HCT116 (cell line): Measurements from ENCODE around the gene SPCS2. TPM values are rescaled to one million over a fixed set of nuclear protein-coding genes. Genes with fewer than 3 reads are reported as not detected.

Source experiments
- ATAC-seq: fragments of 200-7000 bp; cut with Tn5 transposase; 2 replicates; pipeline ENCODE4 v1.9.1; 2020; ENCODE audit warnings: mild to moderate bottlenecking, moderate library complexity
- BruUV-seq: library from RNA; stranded (reverse); fragments of 400-500 nt; replicated peaks from 2 replicates; lab custom pipeline; 2021; lab: Mats Ljungman, UMichigan
- CTCF ChIA-PET: fragments of 300-600 bp; sonication (Branson Sonifier 250); formaldehyde crosslinking; loops from one replicate; lab custom pipeline; 2021; ENCODE audit warnings: antibody characterized with exemption; lab: Charles Lee
- POLR2A ChIA-PET: fragments of 300-600, 350-600 bp; sonication (Branson Sonifier 250); formaldehyde crosslinking; loops from one replicate; lab custom pipeline; 2021; ENCODE audit warnings: antibody characterized with exemption; lab: Charles Lee
- RAD21 ChIA-PET, 2 experiments: fragments of 300-600 bp; sonication (Branson Sonifier 250); formaldehyde crosslinking; loops; one replicate each; lab custom pipeline; 2023; ENCODE audit warnings: low total read pairs in 2 of 2; ENCODE audit not compliant: uncharacterized antibody in 2 of 2, unreplicated experiment in 2 of 2, low non-redundant PET in 1 of 2; lab: Charles Lee
- DNase-seq: peaks from one replicate; pipeline ENCODE4 v3.0.0-alpha.2; 2010; ENCODE audit warnings: low read depth, low spot score
- H2AFZ ChIP-seq: fragments of 200-600 bp; shearing (Covaris generic), sonication (generic); 2 replicates; pipeline ENCODE4 v1.6.1; 2017; ENCODE audit warnings: low read depth, mixed run types, mixed read lengths, antibody characterized with exemption, low read length; ENCODE audit not compliant: poor library complexity, severe bottlenecking
- H3K27ac ChIP-seq: 2 replicates; pipeline ENCODE4 v1.5.1; 2012; ENCODE audit warnings: low read depth, low read length
- H3K27me3 ChIP-seq: fragments of 200-600 bp; sonication (generic); 2 replicates; pipeline ENCODE4 v1.6.1; 2016; ENCODE audit warnings: mixed run types, low read length, mixed read lengths; ENCODE audit not compliant: insufficient read depth
- H3K36me3 ChIP-seq, 2 experiments: fragments of 200-500 bp in 1 of 2; fragments of 200-600 bp in 1 of 2; sonication (Bioruptor generic) in 1 of 2; sonication (generic) in 1 of 2; 2 replicates each; pipeline versions ENCODE4 v1.5.1 to v1.6.1; 2014 to 2016; ENCODE audit warnings: low read length in 2 of 2, inconsistent platforms in 1 of 2, mixed read lengths in 1 of 2, mixed run types in 1 of 2; ENCODE audit not compliant: insufficient read depth in 2 of 2, control insufficient read depth in 1 of 2
- H3K4me1 ChIP-seq, 2 experiments: fragments of 200-600 bp in 1 of 2; sonication (generic) in 1 of 2; 2 replicates each; pipeline versions ENCODE4 v1.5.1 to v1.6.1; 2012 to 2017; ENCODE audit warnings: low read length in 2 of 2, inconsistent platforms in 1 of 2, mild to moderate bottlenecking in 1 of 2, mixed read lengths in 1 of 2, mixed run types in 1 of 2, moderate library complexity in 1 of 2; ENCODE audit not compliant: insufficient read depth in 2 of 2, control insufficient read depth in 1 of 2
- H3K4me2 ChIP-seq: fragments of 200-600 bp; sonication (generic); 2 replicates; pipeline ENCODE4 v1.6.1; 2017; ENCODE audit warnings: mixed run types, low read length, mixed read lengths
- H3K4me3 ChIP-seq, 2 experiments: fragments of 200-600 bp in 1 of 2; sonication (generic) in 1 of 2; replicated peaks in 1 of 2; 2 replicates each; pipeline ENCODE4 v1.5.1; 2011 to 2016; ENCODE audit warnings: low read length in 2 of 2, control low read depth in 1 of 2, low read depth in 1 of 2, mild to moderate bottlenecking in 1 of 2, mixed read lengths in 1 of 2, mixed run types in 1 of 2
- H3K79me2 ChIP-seq: fragments of 200-600 bp; sonication (generic); 2 replicates; pipeline ENCODE4 v1.6.1; 2017; ENCODE audit warnings: mild to moderate bottlenecking, mixed run types, low read length, moderate library complexity, mixed read lengths; ENCODE audit not compliant: insufficient read depth
- H3K9ac ChIP-seq: fragments of 200-600 bp; sonication (generic); 2 replicates; pipeline ENCODE4 v1.6.1; 2016; ENCODE audit warnings: low read length, mixed read lengths
- H3K9me2 ChIP-seq: fragments of 200-600 bp; sonication (generic), shearing (Covaris generic); 2 replicates; pipeline ENCODE4 v1.6.1; 2017; ENCODE audit warnings: mixed run types, mild to moderate bottlenecking, moderate library complexity; ENCODE audit not compliant: insufficient read depth
- H3K9me3 ChIP-seq, 2 experiments: fragments of 200-500 bp in 1 of 2; fragments of 200-600 bp in 1 of 2; sonication (Bioruptor generic) in 1 of 2; sonication (generic) in 1 of 2; 2 replicates each; pipeline ENCODE4 v1.6.1; 2014 to 2017; ENCODE audit warnings: low read length in 2 of 2, mixed read lengths in 2 of 2, inconsistent platforms in 1 of 2, low read depth in 1 of 2, mild to moderate bottlenecking in 1 of 2, mixed run types in 1 of 2, moderate library complexity in 1 of 2; ENCODE audit not compliant: control insufficient read depth in 1 of 2, insufficient read depth in 1 of 2
- H4K20me1 ChIP-seq: fragments of 200-600 bp; sonication (generic), shearing (Covaris generic); 2 replicates; pipeline ENCODE4 v1.6.1; 2017; ENCODE audit warnings: mixed run types, mild to moderate bottlenecking, moderate library complexity; ENCODE audit not compliant: insufficient read depth
- CBX3 ChIP-seq: IDR thresholded peaks from 2 replicates; pipeline ENCODE4 v1.6.1; 2012; ENCODE audit warnings: low read depth
- CEBPB ChIP-seq: IDR thresholded peaks from 2 replicates; pipeline ENCODE4 v1.6.1; 2012; ENCODE audit warnings: low read depth
- EGR1 ChIP-seq: IDR thresholded peaks from 2 replicates; pipeline ENCODE4 v1.6.1; 2012; ENCODE audit warnings: low read depth
- EZH2 ChIP-seq: fragments of 200-600 bp; sonication (generic); IDR thresholded peaks from 2 replicates; pipeline ENCODE4 v1.6.1; 2017; ENCODE audit warnings: antibody characterized with exemption, mixed run types
- EZH2phosphoT487 ChIP-seq: fragments of 200-600 bp; IDR thresholded peaks from 2 replicates; pipeline ENCODE4 v1.6.1; 2018; ENCODE audit warnings: antibody characterized with exemption, borderline replicate concordance
- FOSL1 ChIP-seq: IDR thresholded peaks from 2 replicates; pipeline ENCODE4 v1.6.1; 2012; ENCODE audit warnings: low read depth
- JUND ChIP-seq: IDR thresholded peaks from 2 replicates; pipeline ENCODE4 v1.6.1; 2012
- POLR2A ChIP-seq: IDR thresholded peaks from 2 replicates; pipeline ENCODE4 v1.7.0; 2011; ENCODE audit warnings: borderline replicate concordance; ENCODE audit not compliant: insufficient read depth, insufficient read length; ENCODE audit errors: extremely low read depth
- SP1 ChIP-seq: IDR thresholded peaks from 2 replicates; pipeline ENCODE4 v1.6.1; 2012; ENCODE audit warnings: low read depth
- SRF ChIP-seq: IDR thresholded peaks from 2 replicates; pipeline ENCODE4 v1.6.1; 2012; ENCODE audit warnings: low read depth
- TCF7L2 ChIP-seq: IDR thresholded peaks from 2 replicates; pipeline ENCODE4 v1.7.0; 2011; ENCODE audit warnings: borderline replicate concordance, inconsistent platforms; ENCODE audit not compliant: insufficient read depth, insufficient read length; ENCODE audit errors: extremely low read depth
- YY1 ChIP-seq: IDR thresholded peaks from 2 replicates; pipeline ENCODE4 v1.6.1; 2011; ENCODE audit warnings: low read length, low read depth, moderate library complexity, mild to moderate bottlenecking; ENCODE audit not compliant: insufficient replicate concordance; ENCODE audit errors: extremely low read depth
- ZFX ChIP-seq: fragments of 450-650 bp; IDR thresholded peaks from 2 replicates; pipeline ENCODE4 v1.6.1; 2017
- intact Hi-C: fragments of 100-400 bp; cut with micrococcal nuclease; formaldehyde crosslinking; loops from 2 replicates; pipeline ENCODE4 v1.10.0; 2022
- total RNA-seq: library from RNA; stranded (reverse); gene quantifications from one replicate; pipeline ENCODE4 v1.2.1, GENCODE V29; 2021; ENCODE audit not compliant: unreplicated experiment
- TF ChIP-seq, protein P1 (sequence below), 3 experiments: fragments of 200-600 bp in 1 of 3; sonication (generic) in 1 of 3; IDR thresholded peaks in 2 of 3; conservative IDR thresholded peaks in 1 of 3; 2 replicates each; pipeline ENCODE4 v1.5.1; 2012 to 2017; ENCODE audit warnings: low read depth in 2 of 3, low read length in 2 of 3, antibody characterized with exemption in 1 of 3, borderline replicate concordance in 1 of 3, control low read depth in 1 of 3, mild to moderate bottlenecking in 1 of 3, mixed read lengths in 1 of 3, mixed run types in 1 of 3, moderate library complexity in 1 of 3; ENCODE audit not compliant: insufficient read depth in 1 of 3
- TF ChIP-seq, protein P2 (sequence below): IDR thresholded peaks from 2 replicates; pipeline ENCODE4 v1.6.1; 2012; ENCODE audit warnings: low read depth

SPCS2 gene
- total RNA-seq, 1 experiment from 2014 or later: 133 TPM

DNA sequence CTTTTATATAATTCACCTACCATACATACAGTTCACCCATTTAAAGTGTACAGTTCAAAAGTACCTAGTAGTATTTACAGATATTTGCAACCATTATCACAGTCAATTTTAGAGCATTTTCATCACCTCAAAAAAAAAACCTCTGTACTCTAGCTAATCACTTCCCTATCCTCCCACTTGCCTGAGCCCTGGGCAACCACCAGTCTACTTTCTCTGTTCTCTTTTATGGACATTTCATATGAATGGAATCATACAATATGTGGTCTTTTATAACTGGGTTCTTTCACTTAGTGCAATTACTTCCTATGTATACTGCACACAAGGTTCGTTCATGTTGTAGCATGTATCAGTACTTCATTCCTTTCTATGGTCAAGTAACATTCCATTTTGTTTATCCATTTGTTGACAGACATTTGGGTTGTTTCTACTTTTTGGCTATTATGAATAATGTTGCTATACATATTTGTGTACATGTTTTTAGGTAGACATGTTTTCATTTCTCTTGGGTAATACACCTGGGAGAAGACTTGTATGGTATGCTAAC is 21.9 kb downstream of the SPCS2 start:
- no peaks in the 10 kb centered on the region for H3K9me3 ChIP-seq
- ChIA-PET POLR2A (no interaction called here), RAD21 (no interaction called here), CTCF (no interaction called here)
- peaks cover 23% of the 10 kb centered on the region for H3K79me2 ChIP-seq
- no peak for TF ChIP-seq EZH2phosphoT487
- TF ChIP-seq FOSL1: no peak
- no peak for TF ChIP-seq ZFX
- no peak for TF ChIP-seq EGR1
- no peak for TF ChIP-seq CEBPB
- TF ChIP-seq, protein P1, sequence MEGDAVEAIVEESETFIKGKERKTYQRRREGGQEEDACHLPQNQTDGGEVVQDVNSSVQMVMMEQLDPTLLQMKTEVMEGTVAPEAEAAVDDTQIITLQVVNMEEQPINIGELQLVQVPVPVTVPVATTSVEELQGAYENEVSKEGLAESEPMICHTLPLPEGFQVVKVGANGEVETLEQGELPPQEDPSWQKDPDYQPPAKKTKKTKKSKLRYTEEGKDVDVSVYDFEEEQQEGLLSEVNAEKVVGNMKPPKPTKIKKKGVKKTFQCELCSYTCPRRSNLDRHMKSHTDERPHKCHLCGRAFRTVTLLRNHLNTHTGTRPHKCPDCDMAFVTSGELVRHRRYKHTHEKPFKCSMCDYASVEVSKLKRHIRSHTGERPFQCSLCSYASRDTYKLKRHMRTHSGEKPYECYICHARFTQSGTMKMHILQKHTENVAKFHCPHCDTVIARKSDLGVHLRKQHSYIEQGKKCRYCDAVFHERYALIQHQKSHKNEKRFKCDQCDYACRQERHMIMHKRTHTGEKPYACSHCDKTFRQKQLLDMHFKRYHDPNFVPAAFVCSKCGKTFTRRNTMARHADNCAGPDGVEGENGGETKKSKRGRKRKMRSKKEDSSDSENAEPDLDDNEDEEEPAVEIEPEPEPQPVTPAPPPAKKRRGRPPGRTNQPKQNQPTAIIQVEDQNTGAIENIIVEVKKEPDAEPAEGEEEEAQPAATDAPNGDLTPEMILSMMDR (IDR thresholded peaks at IDR 0.05 in 2 of 3, conservative IDR thresholded peaks at IDR 0.05 in 1 of 3; ENCODE audit: borderline replicate concordance in 1 of 3, insufficient read depth in 1 of 3, low read depth in 2 of 3, low read length in 2 of 3): no peak
- TF ChIP-seq SP1: no peak
- TF ChIP-seq TCF7L2: no peak
- no peak for TF ChIP-seq CBX3
- TF ChIP-seq JUND: no peak
- TF ChIP-seq, protein P2, sequence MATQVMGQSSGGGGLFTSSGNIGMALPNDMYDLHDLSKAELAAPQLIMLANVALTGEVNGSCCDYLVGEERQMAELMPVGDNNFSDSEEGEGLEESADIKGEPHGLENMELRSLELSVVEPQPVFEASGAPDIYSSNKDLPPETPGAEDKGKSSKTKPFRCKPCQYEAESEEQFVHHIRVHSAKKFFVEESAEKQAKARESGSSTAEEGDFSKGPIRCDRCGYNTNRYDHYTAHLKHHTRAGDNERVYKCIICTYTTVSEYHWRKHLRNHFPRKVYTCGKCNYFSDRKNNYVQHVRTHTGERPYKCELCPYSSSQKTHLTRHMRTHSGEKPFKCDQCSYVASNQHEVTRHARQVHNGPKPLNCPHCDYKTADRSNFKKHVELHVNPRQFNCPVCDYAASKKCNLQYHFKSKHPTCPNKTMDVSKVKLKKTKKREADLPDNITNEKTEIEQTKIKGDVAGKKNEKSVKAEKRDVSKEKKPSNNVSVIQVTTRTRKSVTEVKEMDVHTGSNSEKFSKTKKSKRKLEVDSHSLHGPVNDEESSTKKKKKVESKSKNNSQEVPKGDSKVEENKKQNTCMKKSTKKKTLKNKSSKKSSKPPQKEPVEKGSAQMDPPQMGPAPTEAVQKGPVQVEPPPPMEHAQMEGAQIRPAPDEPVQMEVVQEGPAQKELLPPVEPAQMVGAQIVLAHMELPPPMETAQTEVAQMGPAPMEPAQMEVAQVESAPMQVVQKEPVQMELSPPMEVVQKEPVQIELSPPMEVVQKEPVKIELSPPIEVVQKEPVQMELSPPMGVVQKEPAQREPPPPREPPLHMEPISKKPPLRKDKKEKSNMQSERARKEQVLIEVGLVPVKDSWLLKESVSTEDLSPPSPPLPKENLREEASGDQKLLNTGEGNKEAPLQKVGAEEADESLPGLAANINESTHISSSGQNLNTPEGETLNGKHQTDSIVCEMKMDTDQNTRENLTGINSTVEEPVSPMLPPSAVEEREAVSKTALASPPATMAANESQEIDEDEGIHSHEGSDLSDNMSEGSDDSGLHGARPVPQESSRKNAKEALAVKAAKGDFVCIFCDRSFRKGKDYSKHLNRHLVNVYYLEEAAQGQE: no peak
- TF ChIP-seq POLR2A: no peak
- TF ChIP-seq EZH2: no peak
- no peak for TF ChIP-seq YY1
- no peak for TF ChIP-seq SRF
- H3K27me3 ChIP-seq: no peaks in the 10 kb centered on the region
- ATAC-seq: no peak
- H3K9me2 ChIP-seq: no peaks in the 10 kb centered on the region
- H3K4me1 ChIP-seq: no peaks in the 10 kb centered on the region
- H3K9ac ChIP-seq: no peak overlapping the region
- 0 out of 2 replicates have a peak, but pooled peaks cover 4% of the 10 kb centered on the region for H4K20me1 ChIP-seq
- intact Hi-C loops: no loop called here
- H3K27ac ChIP-seq: no peak overlapping the region
- BruUV-seq: no TSS peak
- no peak overlapping the region for H2AFZ ChIP-seq
- H3K4me3 ChIP-seq: no peak overlapping the region
- peaks cover 4 to 23% of the 10 kb centered on the region in 2 experiments; a peak in 3 of 4 replicates for H3K36me3 ChIP-seq
- H3K4me2 ChIP-seq: no peak overlapping the region
- no peak for DNase-seq
